OCI-LY7 (cell line): ENCODE measurements around the gene NALCN. TPM values are rescaled to one million over a fixed set of nuclear protein-coding genes. Genes with fewer than 3 reads are reported as not detected.

ENCODE experiments used
- BruUV-seq: library from RNA; stranded (reverse); fragments of 400-500 nt; replicated peaks from 2 replicates; lab custom pipeline; 2021; lab: Mats Ljungman, UMichigan
- CTCF ChIA-PET: fragments of 300-600 bp; sonication (Branson Sonifier 250); formaldehyde crosslinking; loops from one replicate; lab custom pipeline; 2022; ENCODE audit warnings: antibody characterized with exemption; ENCODE audit not compliant: unreplicated experiment; lab: Charles Lee
- POLR2A ChIA-PET: fragments of 300-600 bp; sonication (Branson Sonifier 250); formaldehyde crosslinking; loops from one replicate; lab custom pipeline; 2022; ENCODE audit warnings: antibody characterized with exemption; lab: Charles Lee
- DNase-seq: peaks from one replicate; pipeline ENCODE4 v3.0.0-alpha.2; 2015; ENCODE audit warnings: low spot score
- H2AFZ ChIP-seq: fragments of 200-600 bp; sonication (generic), shearing (Covaris generic); 2 replicates; pipeline ENCODE4 v1.6.1; 2014; ENCODE audit warnings: mild to moderate bottlenecking, antibody characterized with exemption, low read length, moderate library complexity
- H3K27ac ChIP-seq: fragments of 200-600 bp; sonication (generic); 2 replicates; pipeline ENCODE4 v1.5.1; 2014; ENCODE audit warnings: mixed run types, low read depth, mild to moderate bottlenecking, moderate library complexity, low read length, inconsistent platforms; ENCODE audit not compliant: poor library complexity, severe bottlenecking
- H3K36me3 ChIP-seq: fragments of 200-600 bp; sonication (generic); 2 replicates; pipeline ENCODE4 v1.6.1; 2014; ENCODE audit warnings: mild to moderate bottlenecking, antibody characterized with exemption, low read length, moderate library complexity, mixed read lengths; ENCODE audit not compliant: insufficient read depth
- H3K4me1 ChIP-seq: fragments of 200-600 bp; sonication (generic); 2 replicates; pipeline ENCODE4 v1.5.1; 2014; ENCODE audit warnings: mild to moderate bottlenecking, low read length; ENCODE audit not compliant: insufficient read depth, poor library complexity, severe bottlenecking
- H3K4me2 ChIP-seq: fragments of 200-600 bp; sonication (generic); 2 replicates; pipeline ENCODE4 v1.6.1; 2014; ENCODE audit warnings: mild to moderate bottlenecking, low read length
- H3K4me3 ChIP-seq: fragments of 200-600 bp; sonication (generic); 2 replicates; pipeline ENCODE4 v1.5.1; 2014; ENCODE audit warnings: mild to moderate bottlenecking, low read depth, low read length; ENCODE audit not compliant: poor library complexity, severe bottlenecking
- H3K79me2 ChIP-seq: fragments of 200-600 bp; sonication (generic); 2 replicates; pipeline ENCODE4 v1.6.1; 2016; ENCODE audit warnings: low read depth, mild to moderate bottlenecking, low read length, moderate library complexity, mixed read lengths; ENCODE audit not compliant: insufficient read depth
- H3K9me2 ChIP-seq: fragments of 200-600 bp; sonication (generic); 2 replicates; pipeline ENCODE4 v1.6.1; 2016; ENCODE audit warnings: mild to moderate bottlenecking, low read length, mixed read lengths; ENCODE audit not compliant: insufficient read depth
- H3K9me3 ChIP-seq: fragments of 200-600 bp; sonication (generic); 2 replicates; pipeline ENCODE4 v1.6.1; 2014; ENCODE audit warnings: mild to moderate bottlenecking, mixed run types, low read length, mixed read lengths
- H4K20me1 ChIP-seq: fragments of 200-600 bp; sonication (generic); 2 replicates; pipeline ENCODE4 v1.6.1; 2014; ENCODE audit warnings: mild to moderate bottlenecking, antibody characterized with exemption, low read length, moderate library complexity, mixed read lengths; ENCODE audit not compliant: insufficient read depth
- CTCF ChIP-seq: fragments of 200-600 bp; sonication (generic); conservative IDR thresholded peaks from 2 replicates; pipeline ENCODE4 v1.5.1; 2014; ENCODE audit warnings: mild to moderate bottlenecking, antibody characterized with exemption, low read length, moderate library complexity, mixed read lengths
- EZH2phosphoT487 ChIP-seq: fragments of 200-600 bp; sonication (generic); IDR thresholded peaks from 2 replicates; pipeline ENCODE4 v1.6.1; 2018; ENCODE audit warnings: low read depth, borderline replicate concordance, mild to moderate bottlenecking, mixed run types, antibody characterized with exemption, low read length, moderate library complexity, mixed read lengths
- intact Hi-C: fragments of 100-400 bp; cut with micrococcal nuclease; formaldehyde crosslinking; loops from one replicate; pipeline ENCODE4 v1.10.0; 2022; ENCODE audit not compliant: unreplicated experiment
- total RNA-seq, 2 experiments: library from RNA; depleted of rRNA in 1 of 2; stranded (reverse); fragments of >200 nt in 1 of 2; shearing (Covaris generic) in 1 of 2; gene quantifications; 2 replicates each; pipeline ENCODE4 v1.2.3, GENCODE V29; 2014 to 2022

The NALCN gene
- total RNA-seq, 2 experiments from 2014 or later: not detected

GRCh38 chr13:101123028-101123427 is 293.3 kb downstream of the NALCN start:
- no peak for DNase-seq
- Histone ChIP-seq H3K9me2 (no peaks in the 10 kb centered on the region), H3K4me3 (no peak overlapping the region), H3K4me1 (no peaks in the 10 kb centered on the region), H2AFZ (no peak overlapping the region), H3K27ac (no peak overlapping the region), H3K4me2 (no peak overlapping the region), H3K79me2 (no peaks in the 10 kb centered on the region), H4K20me1 (no peaks in the 10 kb centered on the region), H3K9me3 (no peaks in the 10 kb centered on the region), H3K36me3 (no peaks in the 10 kb centered on the region)
- POLR2A ChIA-PET: interaction anchor here (0.6 kb wide), 1 partner anchor 1656 kb away, joined by 3 read pairs; no protein-coding TSS in a partner anchor
- CTCF ChIA-PET: no interaction called here
- intact Hi-C loops: no loop called here
- no TSS peak for BruUV-seq
- TF ChIP-seq EZH2phosphoT487 (no peak), CTCF (no peak)

- intact Hi-C loops: no loop called here
Observed at GRCh38 chr13:101121608-101122007, 294.7 kb downstream of the NALCN start.

More at GRCh38 chr13:101121608-101122007, 294.7 kb downstream of the NALCN start:
- H3K4me2 ChIP-seq: no peak overlapping the region
- H3K4me3 ChIP-seq: no peak overlapping the region
- no peak overlapping the region for H2AFZ ChIP-seq
- ChIA-PET POLR2A (no interaction called here), CTCF (no interaction called here)
- H3K4me1 ChIP-seq: no peaks in the 10 kb centered on the region
- H4K20me1 ChIP-seq: no peaks in the 10 kb centered on the region
- TF ChIP-seq CTCF: no peak
- no peak for TF ChIP-seq EZH2phosphoT487
- DNase-seq: no peak
- H3K36me3 ChIP-seq: no peaks in the 10 kb centered on the region
- no peak overlapping the region for H3K27ac ChIP-seq
- no TSS peak for BruUV-seq
- H3K9me2 ChIP-seq: no peaks in the 10 kb centered on the region
- no peaks in the 10 kb centered on the region for H3K9me3 ChIP-seq
- no peaks in the 10 kb centered on the region for H3K79me2 ChIP-seq
